Cardiac fibroblast (primary cell): Measurements from ENCODE around the gene C1orf210.

ENCODE experiments used
- DNase-seq, 2 donors: peaks; one replicate each; pipeline versions ENCODE4 v3.0.0 to v3.0.0-alpha.2; 2010; ENCODE audit warnings: low read depth in 2 of 2
- H3K4me3 ChIP-seq, 2 donors: replicated peaks in 1 of 2; 1 replicate in 1 of 2; 2 replicates in 1 of 2; pipeline ENCODE4 v1.5.1; 2011; ENCODE audit warnings: low read depth in 2 of 2, low read length in 2 of 2, mild to moderate bottlenecking in 2 of 2, moderate library complexity in 1 of 2
- CTCF ChIP-seq: IDR thresholded peaks from one replicate; pipeline ENCODE4 v1.5.1; 2011; ENCODE audit warnings: low read depth, mild to moderate bottlenecking, low read length, inconsistent platforms

The C1orf210 gene

GRCh38 chr1:43233631-43234030, 51.8 kb downstream of the C1orf210 start:
- DNase-seq = no peak
- no peak for TF ChIP-seq CTCF
- no peak overlapping the region for H3K4me3 ChIP-seq

- TF ChIP-seq CTCF = no peak
- H3K4me3 ChIP-seq = no peak overlapping the region
- no peak for DNase-seq
These were observed 52.9 kb downstream of the C1orf210 start for GRCh38 chr1:43232482-43232881.

- no peak for TF ChIP-seq CTCF
- DNase-seq = peak; percentile 65 to 84
- H3K4me3 ChIP-seq = no peak overlapping the region
These were observed 53.3 kb downstream of the C1orf210 start for GRCh38 chr1:43232074-43232473.
